C4-2B (cell line): ENCODE measurements around the gene S100A5.
"Not testable (repeated sequence)": the region's sequence is repeated elsewhere in the genome, so short reads cannot be mapped to it uniquely, and the experiment has no call there.

Source experiments
- ZFX ChIP-seq: fragments of 450-650 bp; IDR thresholded peaks from 2 replicates; pipeline ENCODE4 v1.6.1; 2017
- TF ChIP-seq, protein P1 (sequence below): fragments of 450-650 bp; conservative IDR thresholded peaks from 2 replicates; pipeline ENCODE4 v1.5.1; 2017; ENCODE audit warnings: mild to moderate bottlenecking

DNA sequence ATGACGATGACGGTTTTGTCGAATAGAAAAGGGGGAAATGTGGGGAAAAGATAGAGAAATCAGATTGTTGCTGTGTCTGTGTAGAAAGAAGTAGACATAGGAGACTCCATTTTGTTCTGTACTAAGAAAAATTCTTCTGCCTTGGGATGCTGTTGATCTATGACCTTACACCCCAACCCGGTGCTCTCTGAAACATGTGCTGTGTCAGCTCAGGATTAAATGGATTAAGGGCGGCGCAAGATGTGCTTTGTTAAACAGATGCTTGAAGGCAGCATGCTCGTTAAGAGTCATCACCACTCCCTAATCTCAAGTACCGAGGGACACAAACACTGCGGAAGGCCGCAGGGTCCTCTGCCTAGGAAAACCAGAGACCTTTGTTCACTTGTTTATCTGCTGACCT, 34.8 kb upstream of the S100A5 start:
- not testable (repeated sequence) for TF ChIP-seq ZFX
- TF ChIP-seq, protein P1, sequence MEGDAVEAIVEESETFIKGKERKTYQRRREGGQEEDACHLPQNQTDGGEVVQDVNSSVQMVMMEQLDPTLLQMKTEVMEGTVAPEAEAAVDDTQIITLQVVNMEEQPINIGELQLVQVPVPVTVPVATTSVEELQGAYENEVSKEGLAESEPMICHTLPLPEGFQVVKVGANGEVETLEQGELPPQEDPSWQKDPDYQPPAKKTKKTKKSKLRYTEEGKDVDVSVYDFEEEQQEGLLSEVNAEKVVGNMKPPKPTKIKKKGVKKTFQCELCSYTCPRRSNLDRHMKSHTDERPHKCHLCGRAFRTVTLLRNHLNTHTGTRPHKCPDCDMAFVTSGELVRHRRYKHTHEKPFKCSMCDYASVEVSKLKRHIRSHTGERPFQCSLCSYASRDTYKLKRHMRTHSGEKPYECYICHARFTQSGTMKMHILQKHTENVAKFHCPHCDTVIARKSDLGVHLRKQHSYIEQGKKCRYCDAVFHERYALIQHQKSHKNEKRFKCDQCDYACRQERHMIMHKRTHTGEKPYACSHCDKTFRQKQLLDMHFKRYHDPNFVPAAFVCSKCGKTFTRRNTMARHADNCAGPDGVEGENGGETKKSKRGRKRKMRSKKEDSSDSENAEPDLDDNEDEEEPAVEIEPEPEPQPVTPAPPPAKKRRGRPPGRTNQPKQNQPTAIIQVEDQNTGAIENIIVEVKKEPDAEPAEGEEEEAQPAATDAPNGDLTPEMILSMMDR, result not testable (repeated sequence)
